Thyroid gland (tissue), 4 donors: ENCODE data around the gene FREY1.

Experiments used
- POLR2A ChIP-seq, 2 donors: fragments of 450-650 bp; IDR thresholded peaks; one replicate each; pipeline ENCODE4 v1.6.1; 2017; ENCODE audit warnings: antibody characterized with exemption in 2 of 2, mild to moderate bottlenecking in 2 of 2, moderate library complexity in 1 of 2
- TF ChIP-seq, protein P1 (sequence below), 6 experiments: fragments of 200-600 bp in 3 of 6; fragments of 450-650 bp in 3 of 6; sonication (generic) in 3 of 6; IDR thresholded peaks; one replicate each; pipeline ENCODE4 v1.5.1; 2016 to 2019; ENCODE audit warnings: antibody characterized with exemption in 6 of 6, mild to moderate bottlenecking in 2 of 6, inconsistent platforms in 1 of 6, moderate library complexity in 1 of 6

DNA sequence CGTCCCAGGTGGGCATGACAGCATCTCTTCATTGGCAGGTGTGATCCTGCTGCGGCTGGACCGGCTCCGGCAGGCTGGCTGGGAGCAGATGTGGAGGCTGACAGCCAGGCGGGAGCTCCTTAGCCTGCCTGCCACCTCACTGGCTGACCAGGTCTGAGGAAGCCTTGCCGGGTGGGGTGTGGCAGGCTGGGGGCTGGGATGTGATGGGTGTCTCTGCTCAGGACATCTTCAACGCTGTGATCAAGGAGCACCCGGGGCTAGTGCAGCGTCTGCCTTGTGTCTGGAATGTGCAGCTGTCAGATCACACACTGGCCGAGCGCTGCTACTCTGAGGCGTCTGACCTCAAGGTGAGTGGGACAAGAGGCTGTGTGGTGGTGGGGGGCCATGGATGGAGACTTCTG is 18.9 kb upstream of the FREY1 start:
- TF ChIP-seq, protein P1, sequence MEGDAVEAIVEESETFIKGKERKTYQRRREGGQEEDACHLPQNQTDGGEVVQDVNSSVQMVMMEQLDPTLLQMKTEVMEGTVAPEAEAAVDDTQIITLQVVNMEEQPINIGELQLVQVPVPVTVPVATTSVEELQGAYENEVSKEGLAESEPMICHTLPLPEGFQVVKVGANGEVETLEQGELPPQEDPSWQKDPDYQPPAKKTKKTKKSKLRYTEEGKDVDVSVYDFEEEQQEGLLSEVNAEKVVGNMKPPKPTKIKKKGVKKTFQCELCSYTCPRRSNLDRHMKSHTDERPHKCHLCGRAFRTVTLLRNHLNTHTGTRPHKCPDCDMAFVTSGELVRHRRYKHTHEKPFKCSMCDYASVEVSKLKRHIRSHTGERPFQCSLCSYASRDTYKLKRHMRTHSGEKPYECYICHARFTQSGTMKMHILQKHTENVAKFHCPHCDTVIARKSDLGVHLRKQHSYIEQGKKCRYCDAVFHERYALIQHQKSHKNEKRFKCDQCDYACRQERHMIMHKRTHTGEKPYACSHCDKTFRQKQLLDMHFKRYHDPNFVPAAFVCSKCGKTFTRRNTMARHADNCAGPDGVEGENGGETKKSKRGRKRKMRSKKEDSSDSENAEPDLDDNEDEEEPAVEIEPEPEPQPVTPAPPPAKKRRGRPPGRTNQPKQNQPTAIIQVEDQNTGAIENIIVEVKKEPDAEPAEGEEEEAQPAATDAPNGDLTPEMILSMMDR (IDR thresholded peaks at IDR 0.05) = no peak
- TF ChIP-seq POLR2A (IDR thresholded peaks at IDR 0.05) = no peak
